H1 (cell line): ENCODE measurements around the gene SKAP1. TPM values are rescaled to one million over a fixed set of nuclear protein-coding genes. Genes with fewer than 3 reads are reported as not detected.

ENCODE experiments used
- CTCF ChIA-PET: fragments of 300-600 bp; sonication (Branson Sonifier 250); formaldehyde crosslinking; loops from one replicate; lab custom pipeline; 2021; ENCODE audit not compliant: partially characterized antibody; lab: Charles Lee
- POLR2A ChIA-PET: fragments of 300-600 bp; sonication (Branson Sonifier 250); formaldehyde crosslinking; loops from one replicate; lab custom pipeline; 2021; ENCODE audit warnings: inconsistent platforms; ENCODE audit not compliant: partially characterized antibody; lab: Charles Lee
- DNase-seq, 2 experiments: peaks; one replicate each; pipeline versions ENCODE4 v3.0.0 to v3.0.0-alpha.2; 2010 to 2022; ENCODE audit warnings: low spot score in 2 of 2, low read depth in 1 of 2, mixed read lengths in 1 of 2
- FAIRE-seq: peaks from 2 replicates; lab custom pipeline; 2011; peaks lifted over from hg19 to GRCh38; lab: Jason Lieb, UNC
- H2AFZ ChIP-seq: 2 replicates; pipeline ENCODE4 v1.8.1; 2012; ENCODE audit warnings: low read length, inconsistent platforms
- H2AK5ac ChIP-seq: 2 replicates; pipeline ENCODE4 v1.6.1; 2013; ENCODE audit warnings: low read depth, low read length
- H2BK120ac ChIP-seq: replicated peaks from 2 replicates; pipeline ENCODE3; 2013; ENCODE audit warnings: low read depth, low read length, inconsistent platforms
- H2BK12ac ChIP-seq: 2 replicates; pipeline ENCODE4 v1.6.1; 2013; ENCODE audit warnings: low read depth, low read length
- H2BK15ac ChIP-seq: 2 replicates; pipeline ENCODE4 v1.6.1; 2013; ENCODE audit warnings: low read length
- H2BK20ac ChIP-seq: 2 replicates; pipeline ENCODE4 v1.6.1; 2013; ENCODE audit warnings: low read length
- H2BK5ac ChIP-seq: 2 replicates; pipeline ENCODE4 v1.6.1; 2013; ENCODE audit warnings: low read depth, low read length
- H3K14ac ChIP-seq: 2 replicates; pipeline ENCODE4 v1.6.1; 2013; ENCODE audit warnings: inconsistent platforms; ENCODE audit not compliant: insufficient read length
- H3K18ac ChIP-seq: 2 replicates; pipeline ENCODE4 v1.6.1; 2013; ENCODE audit warnings: low read length; ENCODE audit errors: extremely low read depth
- H3K23ac ChIP-seq: 2 replicates; pipeline ENCODE4 v1.6.1; 2013; ENCODE audit warnings: inconsistent platforms; ENCODE audit not compliant: insufficient read length
- H3K23me2 ChIP-seq: 2 replicates; pipeline ENCODE4 v1.6.1; 2013; ENCODE audit warnings: low read depth, low read length
- H3K27ac ChIP-seq: 2 replicates; pipeline ENCODE4 v1.6.1; 2011; ENCODE audit warnings: low read depth, low read length, inconsistent platforms
- H3K27me3 ChIP-seq, 4 experiments: replicated peaks in 1 of 4; 1 replicate in 1 of 4; 2 replicates in 3 of 4; pipeline versions ENCODE4 v1.6.1 to v1.8.1; 2011 to 2013; ENCODE audit warnings: low read length in 3 of 4, mild to moderate bottlenecking in 3 of 4, inconsistent platforms in 2 of 4, mixed read lengths in 2 of 4, moderate library complexity in 1 of 4; ENCODE audit not compliant: control insufficient read depth in 3 of 4, insufficient read depth in 3 of 4; ENCODE audit errors: extremely low read depth in 1 of 4
- H3K36me3 ChIP-seq, 4 experiments: 2 replicates each; pipeline versions ENCODE4 v1.6.1 to v1.8.1; 2011 to 2013; ENCODE audit warnings: mild to moderate bottlenecking in 4 of 4, low read length in 3 of 4, moderate library complexity in 2 of 4, control low read depth in 1 of 4, inconsistent platforms in 1 of 4; ENCODE audit not compliant: insufficient read depth in 4 of 4, control insufficient read depth in 2 of 4
- H3K4ac ChIP-seq: replicated peaks from 2 replicates; pipeline ENCODE3; 2013; ENCODE audit warnings: low read length, low read depth, mixed read lengths, inconsistent platforms; ENCODE audit not compliant: insufficient read length
- H3K4me1 ChIP-seq, 4 experiments: replicated peaks in 1 of 4; 1 replicate in 1 of 4; 2 replicates in 3 of 4; pipeline versions ENCODE4 v1.6.1 to v1.8.1; 2011 to 2013; ENCODE audit warnings: low read length in 3 of 4, inconsistent platforms in 2 of 4, mixed read lengths in 1 of 4; ENCODE audit not compliant: insufficient read depth in 4 of 4, control insufficient read depth in 3 of 4
- H3K4me2 ChIP-seq, 2 experiments: 2 replicates each; pipeline versions ENCODE4 v1.6.1 to v1.8.1; 2011 to 2013; ENCODE audit warnings: low read depth in 2 of 2, low read length in 2 of 2, control low read depth in 1 of 2, inconsistent platforms in 1 of 2, mild to moderate bottlenecking in 1 of 2; ENCODE audit not compliant: insufficient read depth in 1 of 2
- H3K4me3 ChIP-seq, 4 experiments: fragments of 200-600, 300-600 bp in 1 of 4; sonication (generic), shearing (Covaris generic), sonication (Bioruptor Twin) in 1 of 4; 2 replicates each; pipeline versions ENCODE4 v1.5.1 to v1.8.1; 2011 to 2016; ENCODE audit warnings: low read length in 4 of 4, low read depth in 3 of 4, control low read depth in 2 of 4, inconsistent platforms in 2 of 4, mild to moderate bottlenecking in 2 of 4, mixed read lengths in 1 of 4, moderate library complexity in 1 of 4; ENCODE audit not compliant: insufficient read depth in 2 of 4; ENCODE audit errors: extremely low read depth in 1 of 4
- H3K56ac ChIP-seq: replicated peaks from 2 replicates; pipeline ENCODE3; 2013; ENCODE audit warnings: low read depth, mild to moderate bottlenecking, mixed read lengths, low read length, inconsistent platforms; ENCODE audit not compliant: insufficient read length
- H3K79me1 ChIP-seq: 2 replicates; pipeline ENCODE4 v1.6.1; 2013; ENCODE audit warnings: low read depth, low read length, control low read depth
- H3K79me2 ChIP-seq, 2 experiments: 2 replicates each; pipeline versions ENCODE4 v1.6.1 to v1.8.1; 2012 to 2013; ENCODE audit warnings: low read length in 2 of 2, mild to moderate bottlenecking in 2 of 2, inconsistent platforms in 1 of 2; ENCODE audit not compliant: insufficient read depth in 2 of 2, control insufficient read depth in 1 of 2
- H3K9ac ChIP-seq, 4 experiments: replicated peaks in 1 of 4; 1 replicate in 1 of 4; 2 replicates in 3 of 4; pipeline versions ENCODE4 v1.6.1 to v1.8.1; 2011 to 2013; ENCODE audit warnings: low read depth in 3 of 4, low read length in 3 of 4, control low read depth in 2 of 4, mild to moderate bottlenecking in 2 of 4, moderate library complexity in 2 of 4, inconsistent platforms in 1 of 4; ENCODE audit errors: extremely low read depth in 1 of 4
- H3K9me3 ChIP-seq, 2 experiments: 2 replicates each; pipeline versions ENCODE4 v1.6.1 to v1.8.1; 2012 to 2013; ENCODE audit warnings: mild to moderate bottlenecking in 2 of 2, moderate library complexity in 2 of 2, control low read depth in 1 of 2, inconsistent platforms in 1 of 2, low read depth in 1 of 2, low read length in 1 of 2, mixed read lengths in 1 of 2; ENCODE audit not compliant: insufficient read depth in 2 of 2
- H4K20me1 ChIP-seq, 2 experiments: replicated peaks in 1 of 2; 2 replicates each; pipeline versions ENCODE3 to v1.8.1; 2011 to 2013; ENCODE audit warnings: inconsistent platforms in 2 of 2, low read length in 2 of 2, mild to moderate bottlenecking in 1 of 2; ENCODE audit not compliant: insufficient read depth in 2 of 2, control insufficient read depth in 1 of 2
- H4K5ac ChIP-seq: 2 replicates; pipeline ENCODE4 v1.6.1; 2013; ENCODE audit warnings: low read length, low read depth, mixed read lengths, inconsistent platforms; ENCODE audit not compliant: insufficient read length
- H4K8ac ChIP-seq: 2 replicates; pipeline ENCODE4 v1.8.0; 2013; ENCODE audit warnings: mild to moderate bottlenecking, moderate library complexity, low read length, inconsistent platforms; ENCODE audit not compliant: insufficient read depth; ENCODE audit errors: extremely low read depth
- H4K91ac ChIP-seq: replicated peaks from 2 replicates; pipeline ENCODE3; 2013; ENCODE audit warnings: low read length, mixed read lengths, inconsistent platforms; ENCODE audit not compliant: insufficient read length
- NANOG ChIP-seq: IDR thresholded peaks from 2 replicates; pipeline ENCODE4 v1.6.1; 2011; ENCODE audit warnings: low read length, low read depth, mild to moderate bottlenecking, inconsistent platforms; ENCODE audit not compliant: insufficient read depth, poor library complexity, severe bottlenecking
- WGBS, 2 experiments: shearing (Covaris generic) in 1 of 2; methylation state at CpG; one replicate each; pipeline versions ENCODE4 v1.1.6 to v1.1.7; 2013 to 2015; ENCODE audit warnings: low lambda C conversion rate in 2 of 2, mixed read lengths in 2 of 2, inconsistent platforms in 1 of 2, low coverage in 1 of 2, missing lambda C conversion rate in 1 of 2; ENCODE audit not compliant: insufficient replicate concordance in 2 of 2, insufficient coverage in 1 of 2, insufficient read length in 1 of 2; ENCODE audit errors: extremely low coverage in 1 of 2, missing lambda C conversion rate in 1 of 2; 5-methylcytosine and 5-hydroxymethylcytosine counted together
- polyA plus RNA-seq, 7 experiments: library from polyadenylated mRNA; depleted of rRNA in 3 of 7; stranded (reverse) in 5 of 7; unstranded in 2 of 7; fragments of >200 nt in 5 of 7; fragments of 200-250 nt in 2 of 7; gene quantifications; 1 replicate in 5 of 7; 2 replicates in 1 of 7; 4 replicates in 1 of 7; pipeline versions ENCODE4 v1.2.1 to v1.2.3, GENCODE V29; 2011 to 2013; ENCODE audit warnings: missing spikeins in 2 of 7, mixed read lengths in 2 of 7
- total RNA-seq: library from RNA; stranded (reverse); fragmentation: NEBNext Ultra II Directional; extraction: Animal tissue kit (Norgen Biotek cat#: 25700); gene quantifications from 2 replicates; pipeline ENCODE4 v1.2.1, GENCODE V29; 2021

Gene SKAP1
- total and polyA plus RNA-seq, 2 of the 8 experiments (the other 6 are each of a cell fraction or from before 2014, with no cell fraction given): not detected

- FAIRE-seq (no peak), DNase-seq (no peak)
- WGBS, 2 experiments: 87% methylated on average over 3 of the region's 3 CpGs; no CpG with 5 or more reads in 1 of the 2 experiments
- no peaks in the 10 kb centered on the region for H3K36me3 ChIP-seq
- H3K23ac ChIP-seq: no peak overlapping the region
- no peak overlapping the region for H2BK120ac ChIP-seq
- no peak overlapping the region for H2AK5ac ChIP-seq
- H4K8ac ChIP-seq: no peak overlapping the region
- no peak overlapping the region for H3K14ac ChIP-seq
- no peak overlapping the region for H2BK12ac ChIP-seq
- H3K4me3 ChIP-seq: no peak overlapping the region
- TF ChIP-seq NANOG: no peak
- peaks cover 0 to 5% (median 3%) of the 10 kb centered on the region in 4 experiments; a peak in 3 of 7 replicates for H3K4me1 ChIP-seq
- CTCF ChIA-PET: interaction anchor here (1.0 to 1.2 kb wide), 2 partner anchors 11 to 40 kb away, joined by 3 to 6 read pairs; no protein-coding TSS in a partner anchor
- H3K27me3 ChIP-seq: no peaks in the 10 kb centered on the region
- no peak overlapping the region for H2BK5ac ChIP-seq
- no peak overlapping the region for H2AFZ ChIP-seq
- no peak overlapping the region for H4K5ac ChIP-seq
- no peak overlapping the region for H2BK15ac ChIP-seq
- no peaks in the 10 kb centered on the region for H4K20me1 ChIP-seq
- no peaks in the 10 kb centered on the region for H3K23me2 ChIP-seq
- H3K56ac ChIP-seq: no peak overlapping the region
- no peak overlapping the region for H2BK20ac ChIP-seq
- H4K91ac ChIP-seq: no peak overlapping the region
- no peak overlapping the region for H3K27ac ChIP-seq
- no peak overlapping the region for H3K9ac ChIP-seq
- H3K4me2 ChIP-seq: no peak overlapping the region
- POLR2A ChIA-PET: interaction anchor here (0.9 kb wide), 1 partner anchor 13 kb away, joined by 3 read pairs; no protein-coding TSS in a partner anchor
- H3K9me3 ChIP-seq: no peaks in the 10 kb centered on the region
- no peaks in the 10 kb centered on the region for H3K79me1 ChIP-seq
- H3K79me2 ChIP-seq: no peaks in the 10 kb centered on the region
- H3K4ac ChIP-seq: no peak overlapping the region
- H3K18ac ChIP-seq: no peak overlapping the region
Measured at GRCh38 chr17:48176471-48176855, 253.6 kb downstream of the SKAP1 start.
